Right renal pelvis (tissue), 4 donors: ENCODE measurements around the gene MINDY4. TPM values are rescaled to one million over a fixed set of nuclear protein-coding genes. Genes with fewer than 3 reads are reported as not detected.

Experiments
- DNase-seq, 4 donors: peaks; one replicate each; pipeline ENCODE4 v3.0.0-alpha.2; 2013; ENCODE audit warnings: low read depth in 4 of 4, low spot score in 3 of 4, missing footprints in 1 of 4
- polyA plus RNA-seq, 4 donors: library from polyadenylated mRNA; unstranded; fragments of 120-200 nt; gene quantifications; one replicate each; pipeline ENCODE4 v1.2.1, GENCODE V29; 2013; ENCODE audit not compliant: insufficient read length in 4 of 4

Gene MINDY4
- polyA plus RNA-seq, 4 donors: 10.8 to 12.2 (median 11.1) TPM

- DNase-seq: no peak
Observed at GRCh38 chr7:30869794-30870611, 98.8 kb downstream of the MINDY4 start.

GRCh38 chr7:30870821-30871518, 99.8 kb downstream of the MINDY4 start:
- no peak for DNase-seq

DNA sequence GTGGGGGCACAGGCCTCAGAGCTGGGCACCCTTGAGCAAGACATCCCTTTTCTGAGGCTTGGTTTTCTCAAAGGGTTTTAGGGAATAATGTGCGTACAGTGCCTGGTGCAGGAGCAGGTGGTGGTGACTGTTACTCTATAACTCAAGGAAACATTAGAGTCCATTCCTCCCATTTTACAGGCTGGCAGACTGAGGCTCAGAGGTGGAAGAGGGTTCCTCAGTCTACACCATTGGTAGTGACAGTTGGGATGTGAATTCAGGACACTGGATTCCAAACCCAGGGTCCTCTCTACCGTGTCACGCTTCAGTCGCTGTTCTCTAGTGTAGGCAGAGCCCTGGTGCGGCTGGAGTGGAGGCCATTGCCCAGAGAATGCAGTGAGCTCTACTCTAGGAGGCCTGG, 100.4 kb downstream of the MINDY4 start:
- DNase-seq: no peak

DNA sequence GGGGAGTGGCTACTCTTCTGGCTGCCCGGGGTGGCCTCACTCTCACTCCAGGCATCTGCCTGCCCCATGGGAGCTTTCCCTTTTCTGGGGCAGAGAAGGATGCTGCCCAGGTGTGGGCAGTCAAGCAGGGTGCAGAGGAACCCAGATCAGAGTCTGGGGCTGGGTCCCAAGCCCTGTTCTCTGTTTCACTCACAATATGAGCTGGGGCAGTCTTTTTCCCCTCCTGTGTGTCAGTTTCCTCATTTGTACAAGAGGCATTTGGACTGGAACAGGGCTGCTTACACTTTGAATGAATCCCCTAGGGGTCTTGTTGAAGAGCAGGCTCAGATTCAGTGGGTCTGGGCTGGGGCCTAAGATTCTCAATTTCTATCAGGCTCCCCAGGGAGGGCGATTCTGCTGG, 102.0 kb downstream of the MINDY4 start:
- DNase-seq: no peak

- DNase-seq: no peak
Observed at GRCh38 chr7:30873656-30874055, 102.4 kb downstream of the MINDY4 start.

- DNase-seq: no peak
Observed at GRCh38 chr7:30874656-30875302, 103.6 kb downstream of the MINDY4 start.

GRCh38 chr7:30877015-30877769, 106.0 kb downstream of the MINDY4 start:
- DNase-seq: no peak

DNA sequence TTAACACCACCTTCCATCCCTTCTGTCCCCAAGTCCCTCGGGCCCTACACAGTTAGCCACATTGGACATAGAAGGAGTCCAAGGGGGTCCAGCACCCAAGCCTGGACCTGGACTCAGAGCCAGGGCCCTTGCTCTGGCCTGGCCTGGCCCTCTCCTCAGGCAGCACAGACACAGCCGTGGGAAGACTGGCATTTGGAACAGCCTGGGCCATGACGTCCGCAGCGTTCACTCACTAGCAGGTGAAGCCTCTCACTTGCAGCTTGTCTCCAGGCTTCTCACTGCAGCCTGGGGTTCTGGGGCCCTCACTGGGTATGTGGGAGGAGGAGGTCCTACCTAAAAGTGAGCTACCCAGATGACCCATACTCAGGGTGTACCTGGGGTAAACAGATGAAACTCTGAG, 106.8 kb downstream of the MINDY4 start:
- no peak for DNase-seq

- no peak for DNase-seq
Observed at GRCh38 chr7:30879139-30880124, 108.2 kb downstream of the MINDY4 start.

DNA sequence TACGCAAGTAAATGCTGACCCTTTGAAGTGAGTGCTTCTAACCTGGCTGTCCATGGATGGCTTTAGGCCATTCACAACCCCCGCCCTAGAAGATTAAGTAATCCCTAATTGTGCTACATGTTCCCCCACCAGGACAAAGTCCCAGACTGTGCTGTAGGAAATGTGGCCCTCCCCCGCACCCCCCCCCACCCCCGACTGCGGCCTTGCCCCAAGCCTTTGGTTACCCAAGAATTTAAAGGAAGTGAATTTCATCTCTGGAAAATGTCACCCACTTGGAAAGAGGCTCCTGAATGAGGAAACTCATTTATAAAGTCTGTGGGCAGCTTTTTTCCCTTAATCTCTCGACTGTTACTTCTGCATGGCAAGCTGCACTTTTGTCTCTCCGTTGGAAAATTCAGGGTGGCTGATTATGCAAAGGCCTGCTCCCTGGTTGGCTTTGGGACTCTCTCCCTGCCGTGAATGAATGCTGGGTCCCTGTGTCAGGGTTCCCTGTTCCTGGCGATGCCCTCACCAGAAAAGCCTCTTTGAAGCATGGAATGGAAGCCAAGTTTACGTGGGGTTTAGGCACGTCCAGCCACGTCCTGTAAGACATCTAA, 109.0 kb downstream of the MINDY4 start:
- no peak for DNase-seq

DNA sequence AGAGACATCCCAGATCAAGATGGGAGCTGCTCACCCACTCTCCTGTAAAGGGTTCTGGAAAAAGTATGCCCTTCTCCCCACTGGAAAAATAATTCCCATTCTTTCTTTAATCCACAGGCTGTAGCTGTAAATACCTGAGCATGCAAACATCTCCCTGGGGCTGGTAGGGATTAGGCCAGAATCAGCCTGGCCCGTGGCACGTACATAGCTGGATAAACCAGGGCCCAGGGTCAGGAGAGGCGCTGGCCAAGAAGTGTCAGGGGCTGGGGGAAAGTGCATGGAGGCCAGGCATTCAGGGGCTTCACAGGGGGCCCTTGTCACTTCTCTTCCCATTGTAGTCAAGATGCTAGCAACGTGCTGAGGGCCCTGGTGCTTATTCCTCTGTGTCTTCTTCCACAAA, 109.7 kb downstream of the MINDY4 start:
- DNase-seq: no peak

DNA sequence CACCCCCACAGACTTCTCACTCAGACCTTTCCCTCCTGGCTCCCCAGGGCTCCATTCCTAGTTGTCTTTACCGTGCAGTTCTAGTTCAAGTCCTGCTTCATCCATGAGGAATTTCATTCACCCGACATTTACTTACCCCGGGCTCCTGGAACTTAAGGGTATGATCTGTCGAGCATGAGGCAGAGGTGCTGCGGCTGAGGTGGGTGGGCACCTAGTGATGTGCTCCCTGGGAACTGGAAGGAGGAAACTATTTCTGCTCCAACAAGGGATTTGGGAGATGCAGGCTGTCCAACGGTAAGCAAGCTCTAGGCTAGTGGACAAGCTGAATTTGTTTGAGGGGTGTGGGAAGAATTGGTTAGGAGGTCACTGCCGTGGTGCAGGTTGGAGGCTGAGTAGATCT, 110.2 kb downstream of the MINDY4 start:
- DNase-seq: no peak

- no peak for DNase-seq
Observed at GRCh38 chr7:30884881-30885280, 113.7 kb downstream of the MINDY4 start.

GRCh38 chr7:30886608-30887011, 115.4 kb downstream of the MINDY4 start:
- DNase-seq: no peak

DNA sequence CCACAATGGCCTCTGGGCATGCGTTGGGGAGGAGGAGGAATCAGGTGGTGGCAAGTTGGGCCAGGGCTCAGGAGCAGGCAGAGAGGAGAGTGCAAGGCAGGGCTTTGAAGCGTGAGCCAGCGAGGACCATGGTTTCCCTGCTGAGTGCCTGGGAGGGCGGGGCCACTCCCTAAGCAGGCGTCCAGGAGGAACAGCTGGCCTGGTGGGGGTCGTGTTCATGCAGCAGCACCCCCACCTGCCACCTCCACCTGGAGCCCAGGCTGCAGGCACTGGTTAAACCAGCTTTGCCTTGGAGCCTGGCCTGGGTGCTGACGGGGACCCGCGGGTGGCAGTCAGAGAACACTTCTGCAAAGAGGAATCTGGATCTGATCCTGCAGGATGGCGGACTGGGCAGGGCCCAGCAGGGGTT, 116.3 kb downstream of the MINDY4 start:
- no peak for DNase-seq

- no peak for DNase-seq
Observed at GRCh38 chr7:30888747-30889146, 117.5 kb downstream of the MINDY4 start.

- DNase-seq: no peak
Observed at GRCh38 chr7:30890226-30890625, 119.0 kb downstream of the MINDY4 start.

- DNase-seq: peak; percentile 47 to 81 (median 72)
Observed at GRCh38 chr7:30893357-30893756, 122.1 kb downstream of the MINDY4 start.

DNA sequence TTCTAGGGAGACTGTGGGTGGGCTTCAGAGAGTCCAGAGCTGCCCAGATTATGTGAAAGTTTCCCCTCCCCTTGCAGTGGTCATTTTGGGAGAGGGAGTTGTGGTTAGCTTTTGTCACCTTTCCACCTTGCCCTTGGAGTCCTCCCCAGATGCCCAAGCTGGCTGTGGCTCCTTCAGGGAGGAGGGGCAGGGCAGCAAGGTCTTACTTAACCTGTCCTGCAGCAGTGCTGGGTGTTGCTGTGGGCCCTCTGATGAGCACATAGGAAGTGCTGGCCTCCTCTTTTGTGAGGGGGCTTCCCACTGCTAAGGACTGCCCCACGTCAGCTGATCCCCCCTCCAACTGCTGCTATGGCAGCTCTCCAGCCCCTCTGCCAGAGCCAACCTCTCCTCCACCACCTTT, 122.8 kb downstream of the MINDY4 start:
- no peak for DNase-seq
